MV-4-11 (cell line): ENCODE measurements around the gene SDC4.

Experiments used
- DNase-seq: peaks from one replicate; lab custom pipeline; 2025; lab: John Stamatoyannopoulos, UW

Gene SDC4

GRCh38 chr20:45343532-45344167 is 4.6 kb downstream of the SDC4 start:
- DNase-seq, result no peak

DNA sequence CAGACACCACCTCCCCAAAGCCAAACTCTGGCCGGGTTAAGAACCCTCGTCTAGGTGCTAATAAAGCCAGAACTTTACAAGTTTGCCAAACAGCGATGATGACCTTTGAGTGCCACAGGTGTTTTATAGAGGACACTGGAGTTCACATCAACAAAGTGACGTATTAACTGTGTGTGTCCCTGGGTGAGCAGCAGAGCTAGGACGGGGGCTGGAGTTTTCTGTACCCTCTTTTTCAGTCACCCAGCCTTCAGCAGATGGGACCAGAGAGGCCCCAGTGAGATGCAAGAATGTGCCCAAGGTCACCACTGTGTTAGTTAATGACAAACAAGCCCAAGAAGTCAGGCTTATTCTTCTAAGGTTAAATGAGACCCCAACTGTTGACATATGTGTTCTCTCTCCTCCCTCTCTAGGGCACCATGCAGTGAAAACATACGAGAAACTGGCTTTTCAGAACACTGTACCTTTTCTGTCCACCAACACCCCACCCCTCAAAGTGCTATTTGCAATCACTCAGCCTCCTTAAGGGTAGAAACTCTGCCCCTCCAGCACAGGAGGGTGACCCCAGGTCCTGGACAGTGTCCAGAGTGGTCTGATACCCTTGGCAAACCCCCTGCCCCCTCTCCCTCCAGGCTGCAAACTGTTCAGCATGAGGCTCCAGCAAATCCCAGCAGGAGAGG is 5.2 kb downstream of the SDC4 start:
- DNase-seq, result no peak

DNA sequence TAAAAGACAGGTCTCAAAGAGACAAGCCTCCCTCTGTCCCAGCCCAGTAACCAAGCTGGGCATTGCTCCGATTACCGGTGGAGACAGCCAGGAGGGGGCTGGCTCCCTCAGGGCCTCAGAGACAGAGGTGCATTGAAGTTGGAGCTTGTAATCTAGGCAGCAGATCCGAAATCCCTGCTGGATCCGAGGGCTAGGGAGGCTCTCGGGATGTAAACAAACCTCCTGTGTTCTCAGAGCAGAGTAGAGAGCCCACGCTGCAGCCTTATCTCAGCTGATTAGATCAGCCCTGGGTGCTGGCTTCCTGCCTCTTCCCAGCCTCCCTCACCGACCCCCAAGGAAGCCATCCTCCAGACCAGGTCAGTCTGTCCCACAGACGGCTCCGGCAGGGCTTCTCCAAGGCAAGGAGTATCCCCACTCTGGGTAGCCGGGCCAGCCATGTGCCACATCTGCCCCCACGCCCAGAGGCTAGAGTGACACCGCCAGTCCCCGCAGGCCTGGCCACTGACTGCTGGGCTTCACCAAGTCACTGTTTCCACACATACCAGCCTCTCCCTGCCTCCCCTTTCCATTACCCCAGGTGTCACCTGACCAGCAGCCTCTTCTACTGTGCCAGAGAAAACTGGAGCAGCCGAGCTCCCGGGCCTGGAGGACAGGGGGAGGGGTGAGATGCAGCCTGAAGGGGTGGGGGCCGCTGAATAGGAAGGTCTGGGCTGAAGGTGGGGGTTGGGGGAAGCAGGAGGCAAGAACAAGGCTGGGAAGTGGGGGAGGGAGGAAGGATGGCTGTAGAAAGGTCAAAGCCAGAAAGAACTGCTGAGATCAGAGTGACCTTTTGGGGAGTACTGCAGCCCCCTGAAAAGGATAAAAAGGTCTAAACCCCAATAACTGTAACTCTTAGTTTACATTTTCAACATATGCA is 6.0 kb downstream of the SDC4 start:
- DNase-seq, result no peak

DNA sequence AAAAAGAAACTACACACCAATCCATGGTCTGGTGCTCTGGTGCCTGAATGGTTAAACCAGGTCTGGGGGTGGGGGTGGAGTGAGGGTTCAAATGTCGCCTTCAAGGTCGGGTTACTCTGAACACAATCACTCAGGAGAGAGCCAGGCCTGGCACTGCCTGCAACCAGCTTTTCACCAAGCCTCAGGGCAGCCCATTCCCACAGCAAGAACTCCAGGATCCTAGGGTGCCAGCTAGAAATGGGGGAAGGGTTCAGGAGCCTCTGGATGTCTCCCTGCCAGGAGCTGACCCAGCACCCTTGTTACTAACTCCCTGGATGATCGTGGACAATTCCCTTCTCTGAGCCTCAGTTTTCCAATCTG is 6.7 kb downstream of the SDC4 start:
- DNase-seq, result no peak

DNA sequence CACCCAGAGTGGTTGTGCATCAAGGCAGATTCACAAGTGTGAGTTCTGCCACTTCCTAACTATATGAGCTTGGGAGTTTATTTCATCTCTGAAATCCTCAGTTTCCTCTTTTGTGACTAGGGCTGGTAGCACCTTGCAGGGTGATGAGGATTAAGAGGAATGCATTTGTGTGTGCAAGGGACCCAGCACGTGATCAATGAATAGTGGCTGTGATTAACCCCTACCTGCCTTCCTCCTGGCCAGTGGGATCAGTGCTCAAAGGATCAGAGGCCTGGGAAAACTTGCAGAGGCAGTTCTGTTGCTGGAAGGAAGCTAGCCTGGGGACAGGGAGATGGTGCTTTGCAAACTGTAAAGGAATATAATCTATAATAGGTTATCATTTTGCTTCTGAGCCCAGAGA is 7.3 kb downstream of the SDC4 start:
- no peak for DNase-seq

DNA sequence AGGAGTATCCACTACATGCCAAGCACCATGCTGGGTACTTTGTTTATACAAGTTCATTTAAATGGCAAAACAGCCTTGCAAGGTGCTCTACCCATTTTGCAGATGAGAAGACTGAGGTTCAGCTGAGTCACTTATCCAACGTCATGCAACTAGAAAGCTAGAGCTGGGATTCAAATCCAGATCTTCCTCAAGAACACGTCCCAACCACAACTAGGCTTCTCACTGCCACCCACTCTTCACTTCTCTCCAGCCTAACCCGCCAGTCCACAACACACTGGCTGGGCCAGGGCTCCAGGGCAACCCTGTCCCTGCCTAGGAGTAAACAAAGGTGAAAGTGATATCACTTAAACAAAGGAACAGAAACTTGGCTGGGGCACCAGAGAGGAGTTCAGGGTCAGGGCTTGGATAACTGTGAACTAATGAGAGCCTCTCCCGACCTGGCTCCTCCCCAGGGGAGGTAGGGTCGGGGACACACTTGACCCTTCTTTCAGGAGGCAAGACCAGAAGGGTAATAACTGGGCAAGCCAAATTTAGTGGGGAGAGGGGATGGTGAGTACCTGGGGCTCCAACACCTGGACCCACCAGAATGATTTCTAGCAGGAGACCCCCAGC is 7.9 kb downstream of the SDC4 start:
- DNase-seq, result no peak

DNA sequence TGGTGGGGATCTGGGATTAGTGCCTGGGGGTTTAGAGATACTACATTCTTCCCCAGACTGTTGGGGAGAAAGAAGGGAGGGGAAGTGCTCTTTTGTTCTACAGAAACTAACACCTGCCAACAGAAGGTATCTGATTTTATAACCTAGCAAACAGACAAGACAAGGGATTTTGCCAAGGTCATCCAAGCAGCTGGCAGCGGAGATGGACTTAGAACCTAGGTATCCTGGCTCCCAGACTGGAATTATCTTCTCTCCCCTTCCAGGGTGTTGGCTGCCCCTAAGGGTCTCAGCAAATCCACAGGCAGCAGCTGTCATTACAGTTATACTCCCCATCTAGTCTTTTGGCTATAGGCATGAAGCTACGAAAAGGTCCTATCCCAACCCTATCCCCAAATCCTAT is 8.4 kb downstream of the SDC4 start:
- no peak for DNase-seq

DNA sequence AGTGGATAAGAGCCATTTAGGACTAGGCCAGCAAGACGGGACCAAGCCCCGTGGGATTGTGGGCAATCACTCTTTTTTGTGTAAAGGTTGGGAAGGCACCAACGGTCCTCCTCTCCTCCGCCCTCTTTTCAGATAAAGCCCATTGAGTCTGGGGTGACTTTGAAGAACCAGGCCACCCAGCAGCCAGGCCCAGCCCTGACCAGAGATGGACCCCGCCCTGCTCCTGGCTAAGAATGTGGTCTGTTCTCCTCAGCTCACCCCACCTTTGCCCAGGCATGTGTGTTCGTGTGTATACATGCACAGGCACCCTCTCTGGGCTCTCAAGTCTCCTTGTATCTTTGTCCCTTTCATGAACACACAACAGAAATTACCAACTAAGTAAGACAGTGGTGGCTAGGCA is 9.1 kb downstream of the SDC4 start:
- no peak for DNase-seq

DNA sequence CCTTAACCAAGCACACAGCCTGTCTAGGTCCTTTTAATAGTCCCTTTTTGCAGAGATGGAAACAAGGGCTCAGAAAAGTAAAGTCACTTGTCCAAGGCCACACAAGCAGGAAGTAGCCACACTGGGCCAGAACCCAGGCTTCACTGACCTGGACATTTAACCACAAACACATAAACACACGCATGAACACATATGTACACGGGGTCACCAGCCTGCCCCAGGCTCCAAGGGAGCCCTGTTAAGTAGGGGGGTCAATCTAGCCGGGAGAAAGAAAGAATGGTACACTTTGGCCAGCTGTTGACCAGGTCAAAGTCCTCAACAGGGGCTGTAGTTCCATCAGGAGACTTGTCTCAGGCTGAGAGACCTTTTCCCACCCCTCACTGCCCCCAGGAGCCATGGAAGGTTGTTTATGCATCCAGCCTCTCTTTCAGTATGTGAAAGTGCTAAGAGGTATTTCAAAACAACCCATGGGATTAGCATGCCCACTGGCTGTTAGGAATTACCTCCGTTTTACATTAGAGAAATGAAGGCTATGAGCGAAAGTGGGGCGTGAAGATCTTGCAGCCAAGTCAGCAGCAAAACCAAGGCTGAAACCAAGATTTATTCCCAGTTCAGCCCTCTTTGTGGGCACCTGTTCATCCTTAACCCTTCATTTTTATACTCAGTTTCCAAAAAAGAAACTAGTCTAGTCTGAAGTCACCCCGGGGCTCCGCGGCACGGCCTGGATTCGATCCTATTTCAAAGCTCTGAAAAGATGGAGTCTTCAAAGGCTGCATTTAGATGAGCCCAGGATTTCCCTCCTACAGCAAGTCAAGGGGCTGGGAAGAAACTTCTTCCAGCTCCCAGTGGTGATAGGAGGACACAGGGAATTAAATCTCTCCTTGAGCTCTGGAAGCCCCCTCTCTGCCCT is 9.8 kb downstream of the SDC4 start:
- no peak for DNase-seq

DNA sequence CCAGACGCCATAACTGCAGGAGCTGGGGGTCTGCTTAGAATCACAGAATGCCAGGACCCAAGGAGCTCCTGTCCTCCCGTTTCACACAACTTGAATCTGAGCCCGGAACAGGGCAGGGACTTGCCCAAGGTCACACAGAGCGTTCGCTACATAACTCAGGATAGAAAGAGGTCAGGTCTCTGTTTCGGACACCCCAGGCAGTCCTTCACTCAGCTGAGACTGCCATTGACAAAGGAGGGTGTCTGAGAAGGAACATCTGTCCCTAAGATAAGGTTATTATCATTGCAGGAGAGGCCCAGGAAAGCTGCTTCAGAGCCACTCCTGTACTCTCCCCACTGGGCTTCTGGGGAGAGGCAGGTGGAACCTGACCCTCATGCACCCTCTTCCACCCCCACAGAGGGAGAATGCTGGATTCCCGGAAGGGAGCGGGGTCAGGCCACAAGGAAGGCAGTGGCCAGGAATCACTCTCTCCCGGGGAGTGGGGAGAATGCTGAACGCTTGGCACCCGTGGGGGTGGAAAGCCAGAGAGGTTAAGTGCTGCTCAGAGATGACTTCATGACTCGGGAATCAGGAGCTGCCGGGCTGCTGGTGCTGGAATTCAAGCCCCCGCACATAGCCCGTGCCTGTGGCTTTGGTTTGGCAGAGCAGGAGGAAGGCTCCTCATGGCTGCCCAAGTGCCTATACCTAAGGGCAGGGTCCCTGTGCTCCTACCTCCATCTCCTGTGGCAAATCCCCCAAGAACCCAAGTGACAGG is 10.7 kb downstream of the SDC4 start:
- no peak for DNase-seq

DNA sequence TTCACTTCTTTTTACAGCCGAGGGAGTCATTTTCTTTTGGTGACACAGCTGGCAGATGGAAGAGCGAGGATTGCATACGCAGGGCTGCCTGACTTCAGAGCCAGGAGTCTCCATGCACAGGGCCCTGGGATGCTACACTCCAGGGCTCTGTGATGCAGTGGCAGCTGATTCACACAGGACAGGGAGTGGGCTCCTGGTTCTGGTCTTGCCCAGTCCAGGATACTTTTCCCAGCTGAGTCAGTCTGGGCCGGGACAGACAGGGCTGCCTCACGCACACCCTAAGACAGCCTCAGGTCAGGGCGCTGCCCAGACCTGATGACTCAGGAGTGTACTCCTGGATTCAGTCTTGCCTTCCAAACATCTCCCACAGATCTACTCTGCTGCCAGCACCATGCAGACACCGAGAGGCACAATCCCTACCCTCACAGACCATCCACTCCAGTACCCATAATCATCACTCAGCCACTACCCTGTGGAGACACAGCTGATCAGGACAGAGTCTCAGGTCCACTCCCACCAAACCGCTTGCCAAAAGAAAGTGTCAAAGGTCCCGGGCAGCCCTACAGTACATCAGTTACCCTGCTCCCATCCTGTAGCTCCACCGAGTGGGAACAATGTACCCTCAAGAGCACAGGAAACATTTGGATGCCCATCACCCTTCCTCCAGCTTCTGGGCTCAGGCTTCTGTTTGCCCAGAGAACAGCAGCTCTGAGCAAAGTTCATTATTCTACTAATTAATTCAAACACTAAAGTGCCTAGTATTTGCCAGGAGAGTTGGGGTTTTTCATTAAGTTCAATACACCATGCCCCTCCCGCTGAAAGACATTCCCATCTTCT is 11.5 kb downstream of the SDC4 start:
- no peak for DNase-seq

GRCh38 chr20:45330476-45330875 is 17.7 kb downstream of the SDC4 start:
- no peak for DNase-seq

DNA sequence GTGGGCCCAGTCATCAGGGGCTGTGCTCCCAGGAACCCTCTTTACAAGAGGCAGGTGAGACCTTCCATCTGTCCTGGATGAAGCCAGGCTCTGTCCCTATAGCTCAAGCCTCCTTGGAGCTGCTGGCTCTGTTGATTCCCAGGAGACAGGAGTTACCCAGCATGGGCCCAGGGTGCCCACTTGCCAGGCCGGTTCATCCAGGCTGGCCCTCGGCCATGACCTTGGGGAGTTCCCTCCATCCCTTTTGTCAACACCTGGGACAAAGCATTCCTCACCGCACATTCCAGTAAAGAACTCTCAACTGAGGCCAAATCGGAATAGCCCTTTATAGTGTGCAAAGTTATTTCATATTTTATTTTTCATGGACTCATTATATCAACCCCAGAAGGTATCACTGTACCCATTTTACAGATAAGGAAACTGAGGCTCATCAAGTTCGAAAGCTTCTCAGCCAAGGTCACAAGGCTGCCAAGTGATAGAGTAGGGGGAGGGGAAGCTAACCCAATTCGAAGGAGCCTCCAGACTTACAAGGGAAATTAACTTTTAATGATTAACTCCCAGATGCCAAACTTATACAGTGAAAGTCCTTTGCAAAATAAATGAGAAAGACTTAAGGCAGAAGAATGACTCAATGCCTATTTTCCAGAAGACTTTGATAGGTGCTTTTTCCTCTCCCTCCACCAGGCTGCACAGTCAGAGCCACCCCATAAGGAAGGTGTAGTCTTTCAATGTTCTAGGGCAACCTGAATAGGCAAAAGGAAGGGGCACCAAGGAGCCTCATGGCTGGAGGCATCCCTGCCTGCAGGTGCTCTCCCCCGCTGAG is 18.5 kb downstream of the SDC4 start:
- no peak for DNase-seq

DNA sequence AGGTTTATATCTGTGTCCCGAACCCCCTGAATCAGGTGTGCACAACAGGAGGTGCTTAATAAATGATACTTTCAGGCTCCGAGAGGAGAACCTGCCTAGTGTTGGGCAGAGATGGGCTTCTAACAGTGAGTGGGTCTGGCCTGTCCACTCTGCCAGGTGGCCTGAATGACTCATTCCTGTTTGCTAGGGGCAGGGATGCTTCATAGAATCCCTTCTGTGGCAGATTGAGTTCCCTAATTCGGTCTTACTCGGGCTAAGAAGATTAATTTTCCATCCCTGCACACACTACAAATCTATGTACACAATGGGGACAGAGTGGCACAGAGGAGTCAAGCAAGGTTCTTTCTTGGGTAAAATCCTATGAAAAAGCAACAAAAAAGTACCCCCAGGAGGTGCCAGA is 19.8 kb downstream of the SDC4 start:
- no peak for DNase-seq

DNA sequence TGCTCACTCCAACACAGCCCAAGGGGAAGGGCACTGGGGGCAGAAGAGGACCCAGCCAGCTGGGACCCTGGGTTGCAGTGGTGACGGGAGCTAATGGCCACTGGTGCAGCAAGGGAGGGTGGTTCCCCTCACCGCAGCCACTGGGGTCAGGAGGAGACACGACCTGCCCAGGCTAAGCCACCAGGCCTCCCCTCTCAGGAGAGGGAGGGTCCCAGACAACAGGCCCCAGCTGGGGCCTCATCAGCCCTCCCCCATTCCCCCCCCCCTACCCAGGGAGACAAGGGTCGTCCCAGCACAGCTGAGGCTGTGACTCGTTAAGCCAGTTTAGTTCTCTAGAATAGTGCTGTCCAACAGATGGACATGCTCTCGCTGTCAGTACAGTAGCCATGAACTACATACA is 22.9 kb downstream of the SDC4 start:
- no peak for DNase-seq

DNA sequence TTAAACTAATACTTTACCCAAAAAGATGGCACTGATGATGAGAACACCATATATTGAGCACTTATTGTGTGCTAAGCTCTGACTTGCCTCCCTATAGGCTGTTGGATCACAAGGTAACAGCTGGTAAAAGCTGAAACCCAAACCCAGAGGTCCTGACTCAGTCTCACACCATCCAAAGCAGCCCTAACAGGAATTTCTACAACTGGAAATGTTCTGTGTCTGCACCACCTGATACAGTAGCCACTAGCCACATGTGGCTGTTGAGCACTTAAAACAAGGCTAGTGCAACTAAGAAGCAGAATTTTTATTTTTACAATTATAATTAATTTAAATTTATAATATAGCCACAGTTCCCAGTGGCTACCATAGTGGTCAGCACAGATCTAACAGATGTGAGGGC is 24.5 kb downstream of the SDC4 start:
- DNase-seq, result no peak

GRCh38 chr20:45322952-45323383 is 25.3 kb downstream of the SDC4 start:
- DNase-seq, result peak; percentile 96

DNA sequence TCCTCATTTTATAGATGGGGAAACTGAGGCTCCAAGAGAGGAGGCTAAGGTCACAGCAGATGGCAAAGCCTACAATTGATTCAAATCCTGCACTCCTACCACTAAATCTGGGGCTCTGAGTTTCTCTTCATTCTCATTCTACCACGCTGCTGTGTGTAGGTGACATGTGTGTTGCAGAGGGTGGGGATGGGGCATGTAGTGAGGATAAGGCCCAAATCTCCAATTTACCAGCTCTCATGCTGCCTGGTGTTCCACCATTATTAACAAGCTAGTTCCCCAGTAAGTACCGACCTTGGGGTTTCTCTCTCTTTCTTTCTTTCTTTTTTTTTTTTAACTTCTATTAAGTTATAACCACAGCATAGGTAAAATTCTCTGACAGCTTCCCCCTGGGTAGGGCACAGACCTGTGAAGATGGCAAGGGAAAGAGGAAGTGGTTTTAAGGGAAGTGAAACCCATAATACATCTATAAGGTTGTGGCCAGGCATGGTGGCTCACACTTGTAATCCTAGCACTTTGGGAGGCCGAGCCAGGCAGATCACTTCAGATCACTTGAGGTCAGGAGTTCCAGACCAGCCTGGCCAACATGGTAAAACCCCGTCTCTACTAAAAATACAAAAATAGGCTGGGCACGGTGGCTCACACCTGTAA is 27.2 kb downstream of the SDC4 start:
- peak; percentile 93 for DNase-seq

- DNase-seq, result no peak
These were observed 29.3 kb downstream of the SDC4 start for GRCh38 chr20:45318948-45319347.
